T-helper 1 cell (primary cell): Measurements from ENCODE around the gene OSBPL2.

Source experiments
- DNase-seq, 5 donors: peaks; one replicate each; pipeline ENCODE4 v3.0.0-alpha.2; 2012 to 2020

OSBPL2 gene

GRCh38 chr20:62329389-62330377 lies 91.4 kb downstream of the OSBPL2 start:
- DNase-seq: peak in 1 of 5 donors; percentile 0

- peak in 1 of 5 donors; percentile 1 for DNase-seq
Measured at GRCh38 chr20:62330576-62331317, 92.4 kb downstream of the OSBPL2 start.

- no peak for DNase-seq
Measured at GRCh38 chr20:62331347-62331746, 93.0 kb downstream of the OSBPL2 start.

DNA sequence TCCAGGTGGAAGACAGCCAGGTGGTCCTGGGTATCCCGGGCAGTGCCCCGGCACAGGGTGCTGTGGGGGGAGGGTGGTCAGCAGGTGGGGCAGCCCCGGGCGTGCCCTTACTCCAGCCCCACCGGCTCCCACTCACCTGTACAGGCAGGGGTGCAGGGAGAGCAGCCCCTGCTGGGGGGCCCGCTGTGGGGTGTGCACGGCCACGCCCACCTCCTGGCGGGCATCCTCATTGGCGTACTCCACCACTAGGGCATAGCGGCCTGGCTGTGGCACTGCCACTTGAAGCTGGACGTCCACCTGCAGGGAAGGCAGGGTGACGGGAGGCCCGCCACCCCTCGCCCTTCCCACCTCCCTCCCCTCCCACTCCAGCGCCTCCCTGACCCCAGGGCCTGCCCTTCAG lies 94.1 kb downstream of the OSBPL2 start:
- peak in 1 of 5 donors; percentile 0 for DNase-seq

DNA sequence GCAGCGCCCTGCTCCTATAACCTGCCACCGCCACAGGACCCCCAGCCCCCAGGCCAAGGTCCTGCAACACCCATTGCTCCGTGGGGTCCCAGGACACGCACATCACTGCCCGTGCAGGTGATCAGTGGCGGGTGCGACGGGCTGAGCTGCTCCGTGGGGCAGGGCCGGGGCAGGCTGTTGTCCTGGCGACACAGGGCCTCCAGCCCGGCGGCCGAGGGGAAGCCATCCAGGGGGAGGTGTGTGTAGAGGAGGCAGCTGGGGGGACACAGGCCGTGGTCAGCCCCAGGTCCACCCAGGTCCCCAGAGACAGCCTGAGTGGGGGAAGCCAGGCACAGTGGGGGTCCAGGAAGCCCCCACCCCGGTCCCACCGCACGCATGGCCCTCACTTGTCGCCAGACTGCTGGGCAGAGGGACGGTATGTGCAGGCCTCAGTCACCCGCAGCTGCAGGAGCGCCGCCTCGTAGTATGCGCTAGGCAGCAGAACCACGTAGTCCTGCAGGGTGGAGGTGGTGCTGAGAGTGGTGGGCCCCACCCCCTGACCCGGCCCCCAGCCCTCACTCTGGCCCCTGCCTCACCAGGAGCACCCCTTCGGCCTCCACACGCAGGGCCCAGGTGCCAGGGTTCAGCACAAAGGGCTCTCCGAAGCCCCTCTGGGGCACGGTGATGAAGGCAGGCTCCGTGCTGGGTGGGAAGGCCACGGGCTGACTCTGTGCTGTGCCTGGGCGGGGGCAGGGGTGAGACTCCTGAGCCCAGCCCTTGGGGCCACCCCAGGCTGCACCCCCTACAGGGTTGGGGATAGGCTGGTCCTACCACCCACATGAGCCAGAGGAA lies 94.9 kb downstream of the OSBPL2 start:
- DNase-seq: no peak

DNA sequence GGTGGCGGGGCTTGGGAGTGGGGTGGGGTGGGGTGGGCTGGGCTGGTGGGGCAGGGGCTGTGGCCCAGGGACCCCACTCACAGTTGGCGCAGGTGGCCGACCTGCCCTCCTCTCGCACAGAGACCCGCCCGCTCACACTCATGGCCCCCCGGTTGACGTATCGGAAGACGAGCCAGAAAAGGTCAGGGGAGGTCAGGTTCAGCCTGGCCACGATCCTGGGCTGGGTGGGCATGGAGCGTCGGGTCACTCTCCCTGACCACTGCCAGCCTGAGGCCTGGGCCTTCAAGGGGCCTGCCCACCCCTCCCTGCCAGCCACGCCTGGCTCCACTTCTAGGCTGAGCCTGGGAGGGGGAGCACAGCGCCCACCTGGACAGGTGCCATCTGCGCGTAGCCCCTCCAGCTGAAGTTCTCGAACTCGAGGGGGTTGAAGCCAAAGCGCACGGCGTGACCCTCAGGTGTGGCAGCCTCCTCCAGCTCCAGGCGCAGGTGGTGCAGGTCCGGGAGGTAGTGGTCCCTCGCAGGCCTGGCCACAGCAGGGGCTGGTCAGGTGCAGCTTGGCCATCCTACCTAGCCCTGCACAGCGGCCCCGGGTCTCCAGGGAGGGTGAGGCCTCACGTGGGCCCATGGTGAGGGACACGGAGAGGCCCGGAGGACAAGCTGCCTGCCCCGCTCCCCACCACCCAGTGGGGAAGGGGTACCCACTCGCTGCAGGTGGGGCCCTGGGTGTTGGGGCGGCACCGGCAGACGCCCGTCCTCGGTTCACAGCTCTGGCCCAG lies 95.7 kb downstream of the OSBPL2 start:
- DNase-seq: no peak

DNA sequence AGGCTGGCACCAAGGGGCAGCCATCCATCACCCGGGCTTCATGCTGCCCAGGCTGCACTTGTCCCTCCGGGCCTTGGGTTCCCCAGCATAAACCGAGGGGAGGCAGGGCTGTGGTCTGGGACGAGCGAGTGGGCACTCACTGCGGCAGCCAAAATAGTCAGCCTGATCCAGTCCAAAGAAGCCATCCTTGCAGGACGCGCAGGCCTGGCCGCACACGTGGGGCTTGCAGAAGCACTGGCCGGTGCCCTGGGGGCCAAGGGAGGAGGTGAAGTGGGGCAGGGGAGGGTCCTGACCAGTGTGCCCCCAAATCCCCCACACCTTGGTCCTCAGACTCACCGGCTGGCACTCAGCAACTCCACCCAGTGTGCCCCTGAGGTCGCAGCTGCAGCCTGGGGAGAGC lies 96.6 kb downstream of the OSBPL2 start:
- no peak for DNase-seq

- no peak for DNase-seq
Measured at GRCh38 chr20:62335532-62335931, 97.2 kb downstream of the OSBPL2 start.

DNA sequence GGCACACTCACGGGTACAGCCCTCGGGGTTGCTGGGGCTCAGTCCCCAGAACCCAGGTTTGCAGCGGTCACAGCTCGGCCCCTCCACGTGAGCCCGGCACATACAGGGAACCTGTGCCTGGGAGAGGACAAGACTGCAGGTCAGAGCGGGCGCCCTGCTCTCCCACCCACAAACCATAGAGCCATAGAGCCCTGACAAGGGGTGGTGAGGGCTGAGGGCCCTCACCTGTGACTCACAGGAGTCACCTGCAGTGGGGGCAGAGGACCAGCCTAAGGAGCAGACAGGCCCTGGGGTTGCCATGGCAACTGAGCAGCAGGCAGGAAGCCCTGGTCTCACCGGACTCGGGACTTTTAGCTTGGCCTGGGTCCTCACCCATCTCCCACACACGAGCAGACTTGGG lies 98.0 kb downstream of the OSBPL2 start:
- no peak for DNase-seq

DNA sequence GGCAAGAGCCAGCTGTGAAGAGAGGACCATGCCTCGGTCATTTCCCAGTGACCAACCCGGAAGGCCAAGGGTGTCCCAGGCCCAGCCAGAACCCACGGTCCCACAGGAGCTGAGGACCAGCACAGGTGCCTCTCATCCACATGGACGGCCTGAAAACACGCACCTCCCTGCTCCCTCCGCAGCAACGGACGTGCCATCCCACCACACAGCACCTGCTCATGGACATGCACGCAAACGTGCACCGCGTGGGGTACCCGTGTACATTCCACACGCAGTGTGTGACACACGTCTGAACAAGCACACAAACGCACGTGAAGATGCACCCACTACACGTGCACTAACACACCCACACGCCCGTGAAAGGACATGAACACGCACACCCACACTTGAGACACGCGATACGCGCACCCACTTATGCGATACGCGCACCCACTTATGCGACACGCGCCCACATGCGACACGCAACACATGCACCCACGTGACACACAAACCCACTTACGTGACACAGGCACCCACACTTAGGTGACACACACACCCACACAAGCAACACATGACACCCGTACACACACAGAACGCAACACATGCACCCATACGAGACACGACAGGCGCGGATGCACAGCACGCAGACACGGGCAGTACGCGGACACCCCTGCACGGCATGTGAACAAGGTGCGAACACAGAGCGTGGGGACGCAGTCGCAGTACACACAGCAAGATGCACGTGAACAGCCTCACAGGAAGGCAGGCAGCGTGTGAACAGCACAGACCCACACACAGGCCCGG lies 98.6 kb downstream of the OSBPL2 start:
- DNase-seq: no peak

- DNase-seq: no peak
Measured at GRCh38 chr20:62337558-62338293, 99.4 kb downstream of the OSBPL2 start.

DNA sequence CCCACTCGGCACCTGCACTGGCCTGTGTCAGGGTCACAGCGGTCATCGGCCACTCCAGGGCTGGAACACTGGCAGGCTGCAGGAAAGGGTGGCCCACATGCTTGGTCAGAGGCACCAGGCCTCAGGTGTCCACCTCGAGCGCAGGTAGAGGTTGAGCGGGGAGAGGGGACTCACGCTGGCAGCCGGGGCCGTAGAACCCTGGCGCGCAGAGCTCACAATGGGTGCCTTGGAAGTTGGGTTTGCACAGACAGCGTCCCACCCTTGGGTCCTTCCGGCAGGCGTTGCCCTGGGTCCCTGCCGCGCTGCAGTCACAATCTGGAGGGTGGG lies 99.9 kb downstream of the OSBPL2 start:
- no peak for DNase-seq

DNA sequence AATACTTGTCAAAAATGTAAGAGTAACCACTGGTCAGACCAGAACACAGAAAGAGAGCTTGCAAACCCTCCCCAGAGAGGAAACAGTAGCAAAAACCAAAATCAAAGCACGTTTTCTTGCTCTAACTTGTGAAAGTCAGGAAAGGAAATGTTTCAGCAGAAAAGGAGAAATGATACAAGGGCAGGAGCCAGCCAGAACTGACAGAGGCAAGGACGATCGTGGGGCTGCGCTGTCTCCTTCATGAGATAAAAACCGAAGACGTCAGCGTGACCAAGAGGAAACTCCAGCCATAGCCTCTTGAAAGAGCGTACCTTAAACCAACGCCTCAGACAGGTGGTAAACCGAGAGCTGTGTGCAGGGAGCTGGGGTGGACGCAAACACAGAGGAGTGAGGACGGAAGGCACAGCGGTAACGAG lies 101.3 kb downstream of the OSBPL2 start:
- DNase-seq: no peak

GRCh38 chr20:62342910-62343309 lies 104.6 kb downstream of the OSBPL2 start:
- DNase-seq: no peak

GRCh38 chr20:62344092-62344491 lies 105.8 kb downstream of the OSBPL2 start:
- no peak for DNase-seq

DNA sequence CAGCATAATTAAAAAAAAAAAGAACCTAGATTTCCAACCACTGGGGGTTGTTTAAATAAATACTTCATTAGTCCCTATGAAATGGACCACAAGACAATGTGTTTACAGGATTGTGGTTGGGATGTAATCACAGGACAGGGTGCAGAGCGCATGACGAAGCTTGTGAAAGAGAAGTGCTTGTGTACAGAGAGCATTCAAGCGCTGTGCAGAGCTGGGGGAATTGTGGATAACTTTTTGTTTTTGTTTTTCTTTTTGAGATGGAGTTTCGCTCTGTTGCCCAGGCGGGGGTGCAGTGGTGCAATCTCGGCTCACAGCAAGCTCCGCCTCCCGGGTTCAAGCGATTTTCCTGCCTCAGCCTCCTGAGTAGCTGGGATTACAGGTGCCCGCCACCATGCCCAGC lies 106.5 kb downstream of the OSBPL2 start:
- no peak for DNase-seq
